Measurements from ENCODE around the gene TBC1D2.

Gene TBC1D2

DNA sequence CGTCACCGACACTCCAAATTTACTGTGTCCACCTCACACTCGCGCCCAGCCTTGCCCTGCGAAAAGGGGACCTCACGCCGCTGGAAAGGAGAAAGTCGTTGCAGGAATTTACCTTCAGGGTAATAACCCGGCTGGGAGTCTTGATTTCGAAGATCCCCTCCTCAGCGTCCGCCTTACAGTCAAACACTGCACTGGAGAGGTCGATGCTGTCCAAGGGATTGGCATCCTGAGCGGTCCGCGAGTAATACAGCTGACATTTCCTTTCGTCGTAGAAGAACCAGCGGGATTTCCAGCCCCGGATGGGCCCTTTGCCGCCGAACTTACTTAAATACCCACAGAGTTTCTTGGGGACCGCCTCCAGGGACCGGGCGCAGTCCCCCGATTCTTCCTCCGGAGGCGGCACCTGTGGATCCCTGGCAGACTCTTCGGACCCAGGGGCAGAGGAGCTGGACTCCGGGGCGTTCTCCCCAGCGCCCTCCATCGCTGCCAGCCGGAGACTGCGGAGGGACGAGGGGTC lies 330 bp downstream of the TBC1D2 start:
- peak overlapping the region; percentile 72 for H3K4me2 ChIP-seq (ENCODE audit: insufficient read depth, low read length)
- H4K20me1 ChIP-seq (ENCODE audit: insufficient read depth, low read length): no peaks in the 10 kb centered on the region
- peak overlapping the region; percentile 95 to 99; a peak in 3 of 4 replicates for H3K4me3 ChIP-seq (ENCODE audit: low read depth in 1 of 2, low read length in 2 of 2)
- no peak; the same call in 2 of the 3 replicates for ATAC-seq (ENCODE audit: insufficient read depth, low read depth)
- no peaks in the 10 kb centered on the region for H3K36me3 ChIP-seq (ENCODE audit: insufficient read depth, low read length)
- H3K27ac ChIP-seq (ENCODE audit: low read length): peak overlapping the region; percentile 1; the same call in 1 of the 2 replicates
- peak overlapping the region; percentile 100 for H2AFZ ChIP-seq (ENCODE audit: low read depth, low read length)
- H3K9me3 ChIP-seq (ENCODE audit: insufficient read depth, low read length, severe bottlenecking): no peaks in the 10 kb centered on the region
- no peak for DNase-seq
- H3K79me2 ChIP-seq (ENCODE audit: insufficient read depth, low read length): no peaks in the 10 kb centered on the region
- TF ChIP-seq, protein P1, sequence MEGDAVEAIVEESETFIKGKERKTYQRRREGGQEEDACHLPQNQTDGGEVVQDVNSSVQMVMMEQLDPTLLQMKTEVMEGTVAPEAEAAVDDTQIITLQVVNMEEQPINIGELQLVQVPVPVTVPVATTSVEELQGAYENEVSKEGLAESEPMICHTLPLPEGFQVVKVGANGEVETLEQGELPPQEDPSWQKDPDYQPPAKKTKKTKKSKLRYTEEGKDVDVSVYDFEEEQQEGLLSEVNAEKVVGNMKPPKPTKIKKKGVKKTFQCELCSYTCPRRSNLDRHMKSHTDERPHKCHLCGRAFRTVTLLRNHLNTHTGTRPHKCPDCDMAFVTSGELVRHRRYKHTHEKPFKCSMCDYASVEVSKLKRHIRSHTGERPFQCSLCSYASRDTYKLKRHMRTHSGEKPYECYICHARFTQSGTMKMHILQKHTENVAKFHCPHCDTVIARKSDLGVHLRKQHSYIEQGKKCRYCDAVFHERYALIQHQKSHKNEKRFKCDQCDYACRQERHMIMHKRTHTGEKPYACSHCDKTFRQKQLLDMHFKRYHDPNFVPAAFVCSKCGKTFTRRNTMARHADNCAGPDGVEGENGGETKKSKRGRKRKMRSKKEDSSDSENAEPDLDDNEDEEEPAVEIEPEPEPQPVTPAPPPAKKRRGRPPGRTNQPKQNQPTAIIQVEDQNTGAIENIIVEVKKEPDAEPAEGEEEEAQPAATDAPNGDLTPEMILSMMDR (IDR thresholded peaks at IDR 0.05; ENCODE audit: borderline replicate concordance, extremely low read depth, low read length, poor library complexity, severe bottlenecking): no peak
- no peak for TF ChIP-seq EZH2 (IDR thresholded peaks at IDR 0.05; ENCODE audit: borderline replicate concordance, low read depth, low read length, severe bottlenecking)
- peaks cover 7% of the 10 kb centered on the region for H3K27me3 ChIP-seq (ENCODE audit: insufficient read depth, low read length, poor library complexity)
- peak overlapping the region; percentile 95 for H3K9ac ChIP-seq (ENCODE audit: low read depth, low read length)
- peaks cover 26% of the 10 kb centered on the region for H3K4me1 ChIP-seq (ENCODE audit: insufficient read depth, low read length)

DNA sequence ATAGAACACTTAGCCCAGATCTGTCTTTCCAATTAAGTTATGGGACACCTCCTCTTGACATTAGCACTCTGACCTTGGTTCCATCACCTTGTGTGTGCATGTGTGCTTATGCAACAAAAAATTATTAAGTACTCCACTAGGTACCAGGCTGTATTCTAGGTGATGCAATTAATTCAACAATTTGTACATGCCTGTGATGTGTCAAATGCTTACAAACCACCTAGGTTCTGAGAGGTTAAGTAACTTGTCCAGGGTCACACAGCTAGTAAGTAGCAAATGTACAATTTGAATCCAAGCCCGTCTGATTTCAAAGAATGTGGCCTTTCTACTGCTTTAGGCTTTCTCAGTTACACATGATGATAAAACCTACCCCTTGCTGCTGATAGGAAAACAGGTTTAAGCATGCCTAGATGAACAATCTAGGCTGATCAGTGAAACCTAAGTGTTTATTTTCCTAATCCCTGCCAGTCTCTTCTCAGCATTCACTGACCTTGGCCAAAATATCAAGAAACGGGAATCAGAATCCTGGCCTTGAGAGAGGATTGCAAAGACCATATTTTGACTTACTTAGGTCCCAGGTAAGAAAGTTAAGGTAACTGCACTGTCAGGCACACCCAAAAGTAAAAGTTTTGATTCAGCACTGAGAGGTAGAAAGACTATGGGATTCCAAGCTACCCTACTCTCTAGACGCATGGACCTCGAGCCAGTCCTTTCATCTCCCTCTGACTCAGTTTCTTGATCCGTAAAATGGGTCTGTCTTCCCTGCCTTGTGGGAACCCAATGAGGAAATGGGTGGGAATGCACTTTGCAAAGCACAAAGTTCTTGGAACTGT lies 1.0 kb downstream of the TBC1D2 start:
- Histone ChIP-seq H3K9me3 (ENCODE audit: insufficient read depth, low read length, severe bottlenecking) (no peaks in the 10 kb centered on the region), H3K27me3 (ENCODE audit: insufficient read depth, low read length, poor library complexity) (peaks cover 7% of the 10 kb centered on the region), H3K79me2 (ENCODE audit: insufficient read depth, low read length) (no peaks in the 10 kb centered on the region), H3K4me3 (ENCODE audit: low read depth in 1 of 2, low read length in 2 of 2) (peak overlapping the region in 1 of 2 experiments; percentile 99; a peak in 2 of 4 replicates), H3K27ac (ENCODE audit: low read length) (no peak overlapping the region; the same call in 1 of the 2 replicates), H3K4me1 (ENCODE audit: insufficient read depth, low read length) (peaks cover 26% of the 10 kb centered on the region), H3K9ac (ENCODE audit: low read depth, low read length) (peak overlapping the region; percentile 95), H3K36me3 (ENCODE audit: insufficient read depth, low read length) (no peaks in the 10 kb centered on the region), H4K20me1 (ENCODE audit: insufficient read depth, low read length) (no peaks in the 10 kb centered on the region), H2AFZ (ENCODE audit: low read depth, low read length) (peak overlapping the region; percentile 100), H3K4me2 (ENCODE audit: insufficient read depth, low read length) (peak overlapping the region; percentile 72)
- DNase-seq (no peak), ATAC-seq (ENCODE audit: insufficient read depth, low read depth) (no peak)
- TF ChIP-seq EZH2 (IDR thresholded peaks at IDR 0.05; ENCODE audit: borderline replicate concordance, low read depth, low read length, severe bottlenecking): no peak
- TF ChIP-seq, protein P1 (IDR thresholded peaks at IDR 0.05; ENCODE audit: borderline replicate concordance, extremely low read depth, low read length, poor library complexity, severe bottlenecking): no peak

DNA sequence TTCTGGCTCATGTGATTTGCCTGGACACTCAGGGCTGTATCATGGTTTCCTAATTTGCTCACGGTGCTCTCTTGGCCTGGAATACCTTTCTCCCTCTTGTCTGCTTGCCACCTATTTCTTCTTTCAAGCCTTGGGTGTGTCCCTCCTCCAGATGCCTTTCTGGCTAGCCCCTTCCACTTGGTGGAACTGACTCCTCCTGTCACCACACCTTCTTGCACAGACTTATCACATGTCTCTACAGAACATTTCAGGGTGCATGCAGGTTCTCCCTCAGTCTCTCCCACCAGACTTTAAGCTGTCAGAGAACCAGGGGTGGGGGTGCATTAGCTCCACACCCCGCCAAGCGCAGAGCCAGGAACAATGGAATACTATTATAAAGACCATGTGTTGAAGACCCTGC lies 1.9 kb downstream of the TBC1D2 start:
- no peak overlapping the region for H2AFZ ChIP-seq (ENCODE audit: low read depth, low read length)
- H3K4me1 ChIP-seq (ENCODE audit: insufficient read depth, low read length): peaks cover 26% of the 10 kb centered on the region
- H4K20me1 ChIP-seq (ENCODE audit: insufficient read depth, low read length): no peaks in the 10 kb centered on the region
- H3K27me3 ChIP-seq (ENCODE audit: insufficient read depth, low read length, poor library complexity): peaks cover 7% of the 10 kb centered on the region
- ATAC-seq (ENCODE audit: insufficient read depth, low read depth) (no peak), DNase-seq (no peak)
- H3K36me3 ChIP-seq (ENCODE audit: insufficient read depth, low read length): no peaks in the 10 kb centered on the region
- no peaks in the 10 kb centered on the region for H3K9me3 ChIP-seq (ENCODE audit: insufficient read depth, low read length, severe bottlenecking)
- no peak overlapping the region for H3K27ac ChIP-seq (ENCODE audit: low read length)
- TF ChIP-seq, protein P1 (IDR thresholded peaks at IDR 0.05; ENCODE audit: borderline replicate concordance, extremely low read depth, low read length, poor library complexity, severe bottlenecking): no peak
- TF ChIP-seq EZH2 (IDR thresholded peaks at IDR 0.05; ENCODE audit: borderline replicate concordance, low read depth, low read length, severe bottlenecking): no peak
- no peak overlapping the region for H3K4me3 ChIP-seq (ENCODE audit: low read depth in 1 of 2, low read length in 2 of 2)
- 0 out of 2 replicates have a peak overlapping the region, but pooled peaks have one; percentile 2 for H3K4me2 ChIP-seq (ENCODE audit: insufficient read depth, low read length)
- no peak overlapping the region for H3K9ac ChIP-seq (ENCODE audit: low read depth, low read length)
- H3K79me2 ChIP-seq (ENCODE audit: insufficient read depth, low read length): no peaks in the 10 kb centered on the region
